Measurements from ENCODE around the gene SLC38A6. TPM values are rescaled to one million over a fixed set of nuclear protein-coding genes. Genes with fewer than 3 reads are reported as not detected.

The SLC38A6 gene
- total RNA-seq, 6 donors from 2014 or later, result 13.7 to 37.7 (median 23.8) TPM

- Histone ChIP-seq H3K4me3 (no peak overlapping the region), H3K9me3 (no peaks in the 10 kb centered on the region), H3K36me3 (peaks cover 0 to under 1% (median 0%) of the 10 kb centered on the region in 4 donors), H3K27ac (no peak overlapping the region), H3K27me3 (no peaks in the 10 kb centered on the region), H3K4me1 (no peaks in the 10 kb centered on the region)
- ATAC-seq (ENCODE audit: low FRiP score in 2 of 2), result no peak
- TF ChIP-seq POLR2AphosphoS5 (IDR thresholded peaks at IDR 0.05) (no peak), POLR2A (IDR thresholded peaks at IDR 0.05) (no peak), EP300 (IDR thresholded peaks at IDR 0.05) (no peak)
- TF ChIP-seq, protein P1, sequence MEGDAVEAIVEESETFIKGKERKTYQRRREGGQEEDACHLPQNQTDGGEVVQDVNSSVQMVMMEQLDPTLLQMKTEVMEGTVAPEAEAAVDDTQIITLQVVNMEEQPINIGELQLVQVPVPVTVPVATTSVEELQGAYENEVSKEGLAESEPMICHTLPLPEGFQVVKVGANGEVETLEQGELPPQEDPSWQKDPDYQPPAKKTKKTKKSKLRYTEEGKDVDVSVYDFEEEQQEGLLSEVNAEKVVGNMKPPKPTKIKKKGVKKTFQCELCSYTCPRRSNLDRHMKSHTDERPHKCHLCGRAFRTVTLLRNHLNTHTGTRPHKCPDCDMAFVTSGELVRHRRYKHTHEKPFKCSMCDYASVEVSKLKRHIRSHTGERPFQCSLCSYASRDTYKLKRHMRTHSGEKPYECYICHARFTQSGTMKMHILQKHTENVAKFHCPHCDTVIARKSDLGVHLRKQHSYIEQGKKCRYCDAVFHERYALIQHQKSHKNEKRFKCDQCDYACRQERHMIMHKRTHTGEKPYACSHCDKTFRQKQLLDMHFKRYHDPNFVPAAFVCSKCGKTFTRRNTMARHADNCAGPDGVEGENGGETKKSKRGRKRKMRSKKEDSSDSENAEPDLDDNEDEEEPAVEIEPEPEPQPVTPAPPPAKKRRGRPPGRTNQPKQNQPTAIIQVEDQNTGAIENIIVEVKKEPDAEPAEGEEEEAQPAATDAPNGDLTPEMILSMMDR (IDR thresholded peaks at IDR 0.05), result no peak
- WGBS, 2 donors, result 88 to 90% methylated on average over 1 of the region's 1 CpG
- no peak for DNase-seq
Observed at GRCh38 chr14:60968099-60968498, 12.9 kb upstream of the SLC38A6 start.

- DNase-seq (no peak), ATAC-seq (ENCODE audit: low FRiP score in 2 of 2) (no peak)
- H3K9me3 ChIP-seq, result no peaks in the 10 kb centered on the region
- no peak overlapping the region for H3K4me3 ChIP-seq
- H3K27me3 ChIP-seq, result no peaks in the 10 kb centered on the region
- no peaks in the 10 kb centered on the region for H3K4me1 ChIP-seq
- no peak for TF ChIP-seq POLR2A (IDR thresholded peaks at IDR 0.05)
- no peak for TF ChIP-seq EP300 (IDR thresholded peaks at IDR 0.05)
- TF ChIP-seq POLR2AphosphoS5 (IDR thresholded peaks at IDR 0.05), result no peak
- TF ChIP-seq, protein P1 (IDR thresholded peaks at IDR 0.05), result no peak
- peaks cover 0 to 4% (median 0%) of the 10 kb centered on the region in 4 donors for H3K36me3 ChIP-seq
- no peak overlapping the region for H3K27ac ChIP-seq
Observed at GRCh38 chr14:60968671-60969070, 12.4 kb upstream of the SLC38A6 start.

- TF ChIP-seq POLR2A (IDR thresholded peaks at IDR 0.05) (no peak), POLR2AphosphoS5 (IDR thresholded peaks at IDR 0.05) (no peak), EP300 (IDR thresholded peaks at IDR 0.05) (no peak)
- TF ChIP-seq, protein P1 (IDR thresholded peaks at IDR 0.05), result no peak
- ATAC-seq (ENCODE audit: low FRiP score in 2 of 2), result no peak
Observed at GRCh38 chr14:60970146-60970545, 10.9 kb upstream of the SLC38A6 start.

DNA sequence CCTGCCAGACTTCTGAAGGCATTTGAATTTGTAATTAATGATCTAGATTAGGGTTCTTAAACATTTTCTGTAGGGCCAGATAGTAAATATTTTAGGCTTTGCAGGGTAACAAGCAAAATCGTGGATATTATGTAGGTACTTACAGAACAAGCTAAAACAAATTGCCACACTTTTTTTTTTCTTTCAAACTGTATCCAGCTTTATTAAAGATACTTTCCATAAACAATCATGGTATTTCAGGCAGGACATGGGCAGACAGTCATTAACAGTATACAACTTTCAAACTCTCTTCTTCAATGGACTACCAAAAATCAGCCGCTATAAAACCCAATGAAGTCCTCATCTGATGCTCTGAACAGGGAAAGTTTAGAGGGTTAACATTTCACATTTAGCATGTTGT lies 9.8 kb upstream of the SLC38A6 start:
- Histone ChIP-seq H3K27ac (no peak overlapping the region), H3K27me3 (no peaks in the 10 kb centered on the region), H3K4me1 (no peaks in the 10 kb centered on the region), H3K9me3 (no peaks in the 10 kb centered on the region), H3K36me3 (peaks cover 0 to 18% (median 0%) of the 10 kb centered on the region in 4 donors), H3K4me3 (no peak overlapping the region)
- 36 to 38% methylated on average over 2 of the region's 2 CpGs for WGBS, 2 donors
- TF ChIP-seq POLR2AphosphoS5 (IDR thresholded peaks at IDR 0.05), result no peak
- TF ChIP-seq, protein P1 (IDR thresholded peaks at IDR 0.05), result no peak
- ATAC-seq (ENCODE audit: low FRiP score in 2 of 2), result no peak
- DNase-seq, result no peak

More at GRCh38 chr14:60970146-60970545, 10.9 kb upstream of the SLC38A6 start:
- Histone ChIP-seq H3K27me3 (no peaks in the 10 kb centered on the region), H3K36me3 (peaks cover 0 to 8% (median 0%) of the 10 kb centered on the region in 4 donors), H3K4me1 (no peaks in the 10 kb centered on the region), H3K9me3 (no peaks in the 10 kb centered on the region), H3K27ac (no peak overlapping the region), H3K4me3 (no peak overlapping the region)
- DNase-seq, result no peak
- 77 to 94% methylated on average over 2 of the region's 2 CpGs for WGBS, 2 donors

DNA sequence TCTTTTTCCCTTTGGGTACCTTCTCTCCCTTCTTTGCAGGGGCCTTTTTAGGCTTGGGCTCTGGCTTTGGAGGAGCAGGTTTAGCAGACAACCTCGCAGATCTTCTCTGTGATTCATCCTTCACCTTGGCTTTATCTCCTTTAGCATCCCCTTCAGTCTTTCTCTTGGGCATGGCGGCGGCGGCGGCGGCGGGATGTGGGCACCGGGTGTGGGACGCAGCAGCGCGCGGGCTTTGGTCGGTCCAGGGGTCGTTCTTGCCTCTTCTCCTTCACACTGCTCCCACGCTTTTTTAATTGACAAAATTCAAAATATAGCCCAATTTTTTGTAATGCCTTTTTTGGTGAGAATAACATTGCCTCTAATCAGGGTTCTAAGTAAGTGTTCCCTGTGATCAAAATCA lies 8.8 kb upstream of the SLC38A6 start:
- Histone ChIP-seq H3K9me3 (no peaks in the 10 kb centered on the region), H3K36me3 (peaks cover 0 to 19% (median 0%) of the 10 kb centered on the region in 4 donors), H3K4me3 (no peak overlapping the region), H3K27ac (no peak overlapping the region), H3K27me3 (no peaks in the 10 kb centered on the region), H3K4me1 (no peaks in the 10 kb centered on the region)
- DNase-seq (peak in 1 of 2 donors; percentile 78), ATAC-seq (ENCODE audit: low FRiP score in 2 of 2) (no peak)
- TF ChIP-seq POLR2A (IDR thresholded peaks at IDR 0.05) (no peak), POLR2AphosphoS5 (IDR thresholded peaks at IDR 0.05) (no peak), EP300 (IDR thresholded peaks at IDR 0.05) (no peak)
- TF ChIP-seq, protein P1 (IDR thresholded peaks at IDR 0.05), result no peak
- WGBS, 2 donors, result 97 to 99% methylated on average over 15 of the region's 15 CpGs
